NOMO-1 treated with DMSO at 0.1 percent for 48 hours (cell line): ENCODE data around the gene C20orf204.
A peak's percentile ranks its signal among the peaks of the same experiment; 100 is the strongest.

Source experiments
- DNase-seq: peaks from one replicate; lab custom pipeline; 2025; ENCODE audit not compliant: unreplicated experiment; lab: John Stamatoyannopoulos, UW

The C20orf204 gene

GRCh38 chr20:64070244-64070993, 34.4 kb downstream of the C20orf204 start:
- no peak for DNase-seq

GRCh38 chr20:64071341-64072332, 35.7 kb downstream of the C20orf204 start:
- no peak for DNase-seq

GRCh38 chr20:64072498-64073063, 36.6 kb downstream of the C20orf204 start:
- DNase-seq: no peak

GRCh38 chr20:64073476-64074183, 37.6 kb downstream of the C20orf204 start:
- no peak for DNase-seq

GRCh38 chr20:64074184-64074789, 38.3 kb downstream of the C20orf204 start:
- DNase-seq: no peak

DNA sequence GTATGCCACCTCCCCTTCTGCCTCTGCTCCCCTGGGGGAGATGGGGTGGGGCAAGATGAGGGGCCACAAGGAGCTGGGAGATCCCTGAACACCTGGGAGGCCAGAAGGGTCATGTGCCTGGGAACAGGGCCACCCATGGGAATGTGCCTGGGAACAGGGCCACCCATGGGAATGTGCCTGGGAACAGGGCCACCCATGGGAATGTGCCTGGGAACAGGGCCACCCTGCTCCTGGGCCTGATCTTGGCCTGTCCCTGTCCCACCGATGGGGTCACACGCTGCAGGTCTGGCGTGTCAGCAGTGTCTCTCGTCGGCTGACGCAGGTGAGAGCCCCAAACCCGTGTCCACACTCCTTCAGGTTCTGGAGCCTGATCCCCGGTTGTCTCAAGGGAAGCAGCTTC, 39.0 kb downstream of the C20orf204 start:
- no peak for DNase-seq

GRCh38 chr20:64075556-64075955, 39.6 kb downstream of the C20orf204 start:
- DNase-seq: no peak

DNA sequence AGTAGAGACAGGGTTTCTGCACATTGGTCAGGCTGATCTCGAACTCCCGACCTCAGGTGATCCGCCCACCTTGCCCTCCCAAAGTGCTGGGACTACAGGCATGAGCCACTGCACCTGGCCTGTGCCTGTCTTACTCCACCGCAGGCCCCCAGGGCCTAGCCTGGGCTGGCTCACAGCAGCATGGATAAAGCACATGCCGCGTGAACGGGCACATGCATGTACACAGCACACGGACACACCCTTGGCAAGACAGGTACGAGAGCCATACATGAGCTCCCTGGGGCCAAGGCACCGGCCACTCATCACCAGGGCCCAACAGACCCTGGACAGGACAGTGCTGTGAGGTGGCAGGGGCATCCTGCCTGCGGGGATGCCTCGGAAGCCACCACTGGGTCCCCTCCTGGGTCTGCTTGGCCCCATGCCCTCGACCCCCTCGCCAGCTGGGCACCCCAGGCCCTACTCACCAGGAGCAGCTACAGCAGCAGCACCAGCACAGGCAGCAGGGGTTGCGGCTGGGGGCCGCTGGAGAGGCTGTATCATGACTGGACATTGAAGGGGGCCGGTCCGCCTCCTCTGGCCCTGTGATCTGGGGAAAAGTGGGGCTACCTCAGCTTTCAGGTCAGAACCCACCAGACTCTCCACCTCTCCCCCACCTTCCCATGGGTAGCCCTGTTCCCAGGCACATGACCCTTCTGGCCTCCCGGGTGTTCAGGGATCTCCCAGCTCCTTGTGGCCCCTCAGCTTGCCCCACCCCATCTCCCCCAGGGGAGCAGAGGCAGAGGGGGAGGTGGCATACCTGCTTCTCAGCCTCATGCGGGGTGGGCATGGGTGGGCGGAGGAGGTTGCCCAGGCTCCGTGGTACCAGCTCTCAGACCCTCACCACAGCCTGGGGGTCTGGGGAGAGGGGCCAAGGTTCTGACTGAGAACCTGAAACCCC, 40.3 kb downstream of the C20orf204 start:
- no peak for DNase-seq

GRCh38 chr20:64077094-64077493, 41.1 kb downstream of the C20orf204 start:
- peak; percentile 74 for DNase-seq

GRCh38 chr20:64077541-64077875, 41.5 kb downstream of the C20orf204 start:
- no peak for DNase-seq

DNA sequence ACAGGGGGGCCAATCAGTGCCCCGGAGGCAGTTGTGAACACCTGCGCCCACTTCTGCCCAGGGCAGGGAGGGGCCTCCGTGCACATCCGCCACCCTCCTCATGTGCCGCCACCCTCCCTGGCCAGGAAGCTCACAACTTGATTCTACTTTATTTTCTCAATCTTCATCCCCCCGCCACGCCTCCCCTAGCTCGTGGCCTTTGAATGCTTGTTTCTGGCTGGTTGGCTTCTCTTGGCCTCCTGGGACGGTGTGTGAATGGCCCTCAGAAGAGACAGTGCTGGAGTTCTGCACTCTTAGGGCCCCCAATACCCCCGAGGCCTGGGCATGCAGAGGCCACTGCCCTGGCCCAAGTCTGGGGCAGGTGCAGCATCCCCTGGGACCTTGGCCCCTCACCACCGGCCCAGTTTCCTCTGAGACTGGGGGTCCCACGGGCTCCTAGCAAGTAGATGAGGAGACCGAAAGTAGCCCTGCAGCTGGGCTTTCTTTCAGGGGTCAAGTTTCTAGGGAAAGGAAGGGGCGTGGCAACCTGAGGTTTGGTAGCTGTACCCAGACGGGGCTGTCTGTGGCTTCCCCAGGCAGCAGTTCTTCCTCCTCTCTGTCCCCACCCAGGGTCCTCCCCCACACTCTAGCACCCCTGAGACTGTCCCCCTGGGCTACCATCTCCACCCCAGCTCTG, 42.0 kb downstream of the C20orf204 start:
- DNase-seq: peak; percentile 62

DNA sequence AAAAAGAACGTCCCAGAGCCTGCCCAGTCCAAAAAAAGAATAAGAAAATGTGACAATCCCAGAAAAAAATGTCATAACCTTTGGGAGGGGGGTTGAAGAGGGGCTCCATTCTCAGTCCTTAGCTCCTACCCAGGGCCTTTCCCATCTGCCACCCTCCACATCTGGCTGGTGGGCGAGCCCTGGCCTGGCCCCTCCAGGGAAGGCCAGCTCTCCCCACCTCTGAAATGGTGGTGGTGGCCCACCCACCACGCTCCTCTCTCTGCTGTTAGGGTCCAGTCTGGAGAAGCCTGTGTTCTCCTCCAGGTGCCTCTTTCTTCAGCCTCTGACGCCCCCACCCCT, 42.9 kb downstream of the C20orf204 start:
- no peak for DNase-seq

- peak; percentile 91 for DNase-seq
Measured at GRCh38 chr20:64079273-64080012, 43.5 kb downstream of the C20orf204 start, which contains the start of gene RGS19. RGS19 (minus strand) TSS chr20:64079518; CDS start chr20:64076886, 2,632 bp downstream.

DNA sequence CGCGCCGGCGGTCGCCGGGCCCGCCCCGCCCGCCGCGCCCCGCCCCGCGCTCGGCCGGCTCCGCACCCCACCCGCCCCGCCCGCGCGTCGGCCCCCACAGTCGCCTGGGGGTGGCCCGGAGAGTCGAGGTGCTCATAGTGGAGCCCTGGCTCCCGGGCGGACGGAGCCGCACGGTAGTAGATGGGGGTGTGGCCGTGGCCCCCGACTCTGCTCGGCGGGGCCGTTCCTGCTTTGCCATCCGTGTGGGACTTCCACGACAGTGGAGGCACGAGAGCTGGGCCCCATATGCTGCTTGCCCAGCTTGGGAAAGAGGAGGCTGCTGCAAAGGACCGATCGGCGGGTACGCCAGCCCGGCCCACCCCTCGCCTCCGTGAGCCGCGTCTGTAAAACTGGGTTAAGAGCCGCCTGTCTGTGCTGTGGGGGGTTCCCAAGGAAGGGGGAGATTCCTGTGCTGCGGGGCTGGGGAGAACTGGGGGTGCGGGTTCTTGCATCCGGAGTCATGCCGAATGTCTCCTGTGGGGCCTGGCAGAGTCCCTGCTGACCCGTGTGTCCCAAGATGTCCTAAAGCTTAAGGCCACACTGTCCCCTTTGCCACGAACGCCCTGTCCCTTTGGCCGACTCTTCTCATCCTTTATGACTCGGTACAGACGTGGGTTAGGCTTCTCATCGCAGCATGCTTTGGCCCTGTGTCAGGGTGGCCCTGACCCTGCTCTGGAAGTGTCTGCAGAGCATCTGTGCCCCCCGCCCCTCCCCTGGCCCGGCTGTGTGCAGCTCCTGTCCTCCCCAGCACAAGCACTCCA, 44.2 kb downstream of the C20orf204 start, which contains the start of gene OPRL1:
Gene OPRL1 (plus strand): TSS at position 70 of the 800 bp plus-strand sequence. CDS start 12,639 bp downstream, outside the sequence.
- no peak for DNase-seq

- no peak for DNase-seq
Measured at GRCh38 chr20:64080813-64081623, 45.0 kb downstream of the C20orf204 start.

GRCh38 chr20:64081624-64081964, 45.6 kb downstream of the C20orf204 start:
- DNase-seq: no peak
